HG03064 (cell line): ENCODE results near the gene SPSB1.
"Not testable (repeated sequence)": the region's sequence is repeated elsewhere in the genome, so short reads cannot be mapped to it uniquely, and the experiment has no call there.

Experiments
- ATAC-seq: cut with Tn5 transposase; IDR thresholded peaks from one replicate; pipeline ENCODE4 v1.9.1; 2021; ENCODE audit warnings: low read depth; ENCODE audit not compliant: unreplicated experiment

Gene SPSB1

GRCh38 chr1:9299571-9300541 is 7.2 kb downstream of the SPSB1 start:
- ATAC-seq, result not testable (repeated sequence)

DNA sequence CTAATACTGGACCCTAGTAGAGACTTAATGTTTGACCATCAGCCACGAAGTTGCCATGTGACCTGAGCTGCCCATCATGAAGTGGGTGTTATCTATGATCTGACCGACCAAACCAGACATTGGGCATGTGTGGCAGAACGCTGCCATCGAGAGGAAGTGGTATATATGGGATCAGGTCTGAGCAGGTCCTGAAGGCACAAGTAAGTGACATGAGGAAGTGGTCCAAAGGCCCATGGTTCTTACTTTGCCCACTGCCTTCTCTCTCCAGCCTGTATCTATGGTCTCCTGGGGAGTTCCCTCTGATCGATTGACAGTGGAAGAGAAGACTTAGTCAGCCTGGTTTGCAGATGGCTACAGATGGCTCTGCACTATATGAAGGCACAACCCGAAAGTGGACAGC is 7.9 kb downstream of the SPSB1 start:
- ATAC-seq, result no peak

DNA sequence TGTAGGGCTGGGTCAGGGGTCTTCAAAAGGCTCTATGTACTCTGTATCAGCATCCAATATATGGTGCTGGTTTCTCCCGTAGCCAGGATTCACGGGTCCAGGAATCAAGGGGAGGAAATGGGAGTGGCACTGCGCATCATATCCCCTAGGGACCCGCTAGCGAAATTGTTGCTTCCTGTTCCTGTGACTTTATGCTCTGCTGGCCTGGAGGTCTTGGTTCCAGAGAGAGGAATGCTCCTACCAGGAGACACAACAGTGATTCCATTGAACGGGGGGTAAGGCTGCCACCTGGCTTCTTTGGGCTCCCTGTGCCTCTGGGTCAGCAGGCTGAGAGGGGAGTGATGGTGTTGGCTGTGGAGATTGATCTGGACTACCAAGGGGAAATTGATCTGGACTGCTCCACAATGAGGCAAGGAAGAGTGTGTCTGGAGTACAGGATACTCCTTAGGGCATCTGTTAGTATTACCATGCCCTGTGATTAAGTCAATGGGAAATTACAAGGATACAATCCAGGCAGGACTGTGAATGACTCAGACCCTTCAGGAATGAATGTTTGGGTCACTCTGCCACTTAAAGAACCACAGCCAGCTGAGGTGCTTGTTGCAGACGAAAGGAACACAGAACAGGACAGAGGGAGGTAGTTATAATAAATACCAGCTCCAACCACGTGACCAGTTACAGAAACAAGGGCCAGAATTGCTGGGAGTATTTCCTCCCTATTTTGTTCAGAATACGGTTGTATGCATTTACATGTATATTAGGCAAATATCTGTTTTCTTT is 10.2 kb downstream of the SPSB1 start:
- no peak for ATAC-seq

DNA sequence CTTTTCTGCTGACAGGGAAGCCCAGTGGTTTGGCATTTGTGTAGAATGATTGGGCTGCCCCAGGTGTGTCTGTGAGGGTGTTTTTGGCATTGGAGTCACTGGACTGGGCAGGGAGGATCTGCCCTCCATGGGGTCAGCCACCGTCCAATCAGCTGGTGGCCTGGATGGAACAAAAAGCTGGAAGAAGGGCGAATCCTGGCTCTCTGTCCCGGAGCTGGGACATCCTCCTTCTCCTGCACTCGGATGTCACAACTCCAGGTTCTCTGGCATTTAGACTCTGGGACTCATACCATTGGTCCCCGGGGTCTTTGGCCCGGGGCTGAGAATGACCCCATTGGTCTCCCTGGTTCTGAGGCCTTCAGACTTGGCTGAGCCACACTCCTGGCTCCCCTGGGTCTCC is 11.2 kb downstream of the SPSB1 start:
- no peak for ATAC-seq

GRCh38 chr1:9305216-9305615 is 12.5 kb downstream of the SPSB1 start:
- no peak for ATAC-seq

DNA sequence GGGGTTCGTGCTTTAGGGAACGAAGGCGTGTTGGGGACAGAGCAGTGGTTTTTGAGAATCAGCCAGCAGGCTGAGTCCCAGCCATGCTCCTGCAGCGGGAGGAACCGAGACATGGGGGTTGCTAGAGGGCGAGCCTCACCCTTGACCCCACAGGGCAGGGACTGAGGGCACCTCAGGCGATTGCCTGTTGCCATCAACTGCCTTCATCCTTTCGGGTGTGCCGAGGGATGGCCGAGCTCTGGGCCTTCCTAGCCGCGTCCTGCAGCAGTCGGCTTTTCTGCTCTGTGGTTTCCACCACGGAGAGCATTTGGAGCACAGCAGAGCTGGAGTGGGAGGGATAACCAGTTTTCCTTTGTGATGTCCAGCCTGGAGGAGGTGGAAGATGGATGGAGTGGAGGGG is 13.3 kb downstream of the SPSB1 start:
- no peak for ATAC-seq

DNA sequence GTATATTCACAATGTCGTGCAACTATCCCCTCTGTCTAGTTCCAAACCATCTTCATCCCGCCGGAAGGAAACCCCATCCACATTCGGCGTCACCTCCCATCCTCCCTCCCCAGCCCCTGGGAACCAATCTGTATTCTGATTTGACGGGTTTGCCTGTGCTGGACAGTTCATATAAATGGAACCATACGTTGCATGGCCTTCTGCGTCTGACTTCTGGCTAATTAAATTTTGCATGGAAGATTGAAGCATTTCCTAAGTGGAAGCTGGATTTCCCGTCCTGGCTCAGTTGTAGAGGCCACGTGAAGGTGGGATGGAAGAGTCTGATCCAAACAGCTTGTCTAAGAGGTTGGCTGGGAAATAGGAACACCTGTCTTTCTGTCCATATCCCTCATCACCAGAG is 14.6 kb downstream of the SPSB1 start:
- ATAC-seq, result no peak

DNA sequence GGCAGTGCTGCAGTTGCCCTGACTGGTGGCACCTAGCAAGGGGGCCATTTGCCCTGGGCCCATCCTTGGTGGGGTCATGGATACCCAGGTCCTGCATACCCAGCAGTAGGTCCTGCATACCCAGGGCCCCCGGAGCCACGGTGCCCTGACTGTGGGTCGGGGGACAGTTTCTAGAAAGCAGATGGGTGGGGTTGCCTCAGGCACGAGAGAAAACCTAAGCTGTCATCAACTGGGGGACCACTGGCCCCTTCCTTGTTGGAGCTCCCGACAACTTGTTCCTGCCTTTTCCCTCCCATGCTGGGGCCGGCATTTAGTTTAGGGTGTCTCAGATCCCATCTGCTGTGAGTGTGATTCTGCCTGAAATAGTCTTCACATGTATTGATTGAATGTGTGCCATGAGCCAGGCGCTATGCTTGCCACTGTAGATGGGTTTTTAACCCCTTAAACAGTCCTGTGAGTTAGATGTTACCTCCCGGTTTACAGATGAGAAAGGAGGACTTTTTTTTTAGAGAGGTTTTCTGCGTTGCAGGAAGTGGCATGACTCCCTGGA is 15.6 kb downstream of the SPSB1 start:
- no peak for ATAC-seq

- ATAC-seq, result no peak
These were observed 16.4 kb downstream of the SPSB1 start for GRCh38 chr1:9309080-9309479.

DNA sequence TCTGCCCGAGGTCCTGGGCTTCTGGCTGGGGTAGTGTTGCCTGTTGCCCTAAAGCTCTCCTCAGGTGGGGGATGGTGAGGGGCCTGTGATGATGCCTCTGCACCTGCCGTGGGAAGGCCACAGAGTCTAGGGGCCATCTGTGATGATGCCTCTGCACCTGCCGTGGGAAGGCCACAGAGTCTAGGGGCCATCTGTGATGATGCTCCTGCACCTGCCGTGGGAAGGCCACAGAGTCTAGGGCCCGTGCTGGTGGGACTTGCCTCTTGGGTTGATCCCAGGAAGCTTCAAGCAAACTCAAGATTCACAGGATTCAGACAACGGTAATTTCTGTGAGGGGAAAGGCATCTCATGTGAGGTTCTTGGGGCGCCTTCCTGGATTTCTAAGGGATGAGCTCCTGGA is 17.3 kb downstream of the SPSB1 start:
- ATAC-seq, result no peak

DNA sequence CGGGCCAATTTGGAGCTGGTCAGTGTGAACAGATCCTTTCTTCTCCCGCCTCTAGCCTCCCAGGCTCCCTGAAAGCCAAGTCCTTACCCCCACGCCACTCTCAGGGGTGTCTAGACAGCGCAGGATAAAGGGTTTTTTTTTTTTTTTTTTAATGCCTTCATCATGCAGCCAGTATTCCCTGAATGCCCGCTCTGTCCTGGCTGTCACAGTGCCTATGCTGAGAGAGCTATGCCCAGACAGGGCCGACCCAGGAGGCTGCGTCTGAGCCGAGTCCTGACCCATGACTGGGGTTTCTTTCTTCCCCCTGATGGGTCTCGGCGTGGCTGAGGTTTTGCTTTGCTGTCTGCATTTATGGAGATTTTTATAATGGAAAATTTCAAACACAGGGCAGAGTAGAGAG is 18.3 kb downstream of the SPSB1 start:
- ATAC-seq, result no peak

- ATAC-seq, result no peak
These were observed 18.8 kb downstream of the SPSB1 start for GRCh38 chr1:9311479-9311878.

- ATAC-seq, result no peak
These were observed 19.6 kb downstream of the SPSB1 start for GRCh38 chr1:9312168-9312720.

GRCh38 chr1:9313576-9313975 is 20.9 kb downstream of the SPSB1 start:
- no peak for ATAC-seq

- no peak for ATAC-seq
These were observed 21.4 kb downstream of the SPSB1 start for GRCh38 chr1:9314111-9314510.

DNA sequence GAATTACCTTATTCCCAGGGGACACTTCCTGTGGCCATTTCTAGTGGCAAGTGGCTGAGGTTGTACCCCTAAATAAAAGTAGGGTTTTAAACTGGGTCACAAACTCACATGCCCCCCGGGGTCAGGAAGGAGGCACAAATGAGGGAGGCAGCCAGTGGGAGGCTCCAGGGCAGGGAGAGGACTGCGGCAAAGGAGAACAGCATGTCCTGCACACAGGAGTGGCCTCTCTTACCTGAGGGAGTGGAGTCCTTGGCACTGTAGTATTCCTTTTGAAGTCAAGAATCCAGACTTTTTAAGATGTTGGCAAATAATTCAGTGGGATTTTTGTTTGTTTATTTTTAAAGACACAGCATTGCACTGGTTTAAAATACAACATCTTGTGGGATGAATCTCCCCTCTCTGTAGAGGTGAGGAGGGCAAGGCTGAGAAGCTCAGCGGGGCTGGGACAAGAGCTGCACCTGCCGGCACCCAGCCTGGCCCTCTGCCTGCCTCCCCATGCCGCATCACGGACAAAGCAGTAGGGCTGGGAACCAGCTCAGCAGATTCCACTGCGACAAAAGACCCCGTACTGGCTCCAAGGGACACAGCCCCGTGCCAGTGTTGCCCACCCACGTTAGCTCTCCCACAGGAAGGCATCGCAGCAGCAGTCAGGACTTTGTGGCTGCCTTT is 22.2 kb downstream of the SPSB1 start:
- ATAC-seq, result no peak

DNA sequence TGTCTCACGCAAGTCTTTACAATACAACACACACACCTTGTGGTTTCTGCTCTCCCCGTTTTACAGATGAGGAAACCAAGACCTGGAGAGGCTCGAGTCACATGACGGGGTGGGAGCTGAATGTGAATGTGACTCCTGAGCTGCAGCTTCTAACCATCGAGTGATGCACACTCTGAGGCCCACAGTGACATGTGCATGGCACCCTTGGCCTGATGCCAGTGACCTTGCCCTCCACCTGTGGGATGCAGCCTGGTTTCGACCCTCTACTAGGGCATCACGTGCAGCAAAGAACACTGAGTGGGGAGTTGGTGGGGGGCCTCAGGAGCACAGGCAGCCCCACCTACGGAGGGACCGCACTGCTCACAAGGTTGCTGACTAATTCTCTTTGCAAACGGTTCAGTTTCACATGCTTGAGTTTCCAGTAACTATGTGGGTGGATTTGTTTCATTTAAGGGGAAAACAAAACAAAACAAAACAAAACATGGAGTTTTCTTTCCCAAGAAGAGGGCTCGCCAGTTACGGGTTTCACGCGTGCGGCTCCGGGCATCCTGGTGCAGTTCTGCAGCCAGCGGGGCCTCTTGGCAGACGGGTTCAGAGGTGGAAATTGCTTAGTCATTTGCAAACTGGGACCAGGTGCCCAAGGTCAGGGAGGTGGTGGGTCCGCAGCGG is 22.9 kb downstream of the SPSB1 start:
- no peak for ATAC-seq

- no peak for ATAC-seq
These were observed 23.4 kb downstream of the SPSB1 start for GRCh38 chr1:9316080-9316444.

DNA sequence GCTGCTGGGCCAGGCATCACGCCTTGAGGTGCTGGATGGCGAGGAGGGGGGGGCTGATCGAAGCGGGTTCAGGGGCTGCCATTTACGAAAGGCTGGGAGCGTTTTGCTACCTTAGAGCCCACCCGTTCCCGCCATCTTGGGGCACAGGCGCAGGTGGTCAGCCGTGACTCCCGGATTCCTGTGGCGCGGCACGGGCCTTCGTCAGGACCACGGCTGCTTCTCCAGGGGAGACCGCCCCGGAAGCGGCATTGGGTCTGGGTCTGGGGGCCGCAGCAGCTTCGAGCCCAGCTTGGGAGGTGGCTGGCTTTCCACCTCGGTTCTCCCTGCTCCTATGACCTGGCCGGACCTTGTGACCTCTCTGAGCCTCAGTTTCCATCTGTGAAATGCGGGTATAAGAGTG is 23.8 kb downstream of the SPSB1 start:
- ATAC-seq, result no peak

- no peak for ATAC-seq
These were observed 24.4 kb downstream of the SPSB1 start for GRCh38 chr1:9317072-9317471.
